Measurements from ENCODE around the gene CBFB.

DNA sequence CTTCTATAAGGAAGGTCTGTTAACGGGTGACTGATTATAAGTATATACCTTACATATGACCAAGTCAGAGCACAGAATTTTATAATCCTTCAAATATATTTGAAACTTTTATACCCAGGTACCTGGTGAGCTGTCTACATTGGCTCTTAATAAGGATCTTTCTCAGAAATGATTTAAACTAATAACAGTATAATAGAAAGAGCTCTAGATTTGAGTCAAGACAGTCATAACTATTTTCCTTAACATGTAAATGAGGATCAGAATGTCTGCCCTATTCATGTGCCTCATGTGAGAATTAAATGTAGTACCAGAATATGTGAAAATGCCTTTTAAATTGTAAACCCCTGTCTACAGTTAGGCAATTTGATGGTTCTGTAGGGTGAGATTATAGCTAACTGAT, 14.5 kb downstream of the CBFB start:
- no peak for TF ChIP-seq CTCF (conservative IDR thresholded peaks at IDR 0.05)
- TF ChIP-seq ZFX (IDR thresholded peaks at IDR 0.05) = no peak

Measured in C4-2B (cell line).